H9 (cell line): ENCODE data around the gene RAB31. TPM values are rescaled to one million over a fixed set of nuclear protein-coding genes. Genes with fewer than 3 reads are reported as not detected.

ENCODE experiments used
- DNase-seq: peaks from one replicate; pipeline ENCODE4 v3.0.0-alpha.2; 2017
- H2AFZ ChIP-seq: one replicate; pipeline ENCODE4 v1.6.1; 2013; ENCODE audit warnings: mild to moderate bottlenecking, low read length, control low read depth, moderate library complexity
- H2AK5ac ChIP-seq: 2 replicates; pipeline ENCODE4 v1.6.1; 2013; ENCODE audit warnings: low read length, control low read depth, mixed read lengths; ENCODE audit not compliant: insufficient read length
- H2BK120ac ChIP-seq: one replicate; pipeline ENCODE4 v1.6.1; 2013; ENCODE audit warnings: low read depth, mild to moderate bottlenecking, low read length, control low read depth, inconsistent platforms; ENCODE audit not compliant: poor library complexity, severe bottlenecking
- H2BK12ac ChIP-seq: 2 replicates; pipeline ENCODE4 v1.6.1; 2013; ENCODE audit warnings: low read length, control low read depth, mixed read lengths, low read depth; ENCODE audit not compliant: insufficient read length
- H2BK15ac ChIP-seq: 2 replicates; pipeline ENCODE4 v1.6.1; 2013; ENCODE audit warnings: low read depth, low read length, control low read depth
- H2BK20ac ChIP-seq: one replicate; pipeline ENCODE4 v1.6.1; 2013; ENCODE audit warnings: low read depth, mild to moderate bottlenecking, low read length, control low read depth, inconsistent platforms; ENCODE audit not compliant: poor library complexity, severe bottlenecking
- H2BK5ac ChIP-seq: 2 replicates; pipeline ENCODE4 v1.6.1; 2013; ENCODE audit warnings: low read length, control low read depth, mixed read lengths; ENCODE audit not compliant: insufficient read length
- H3K14ac ChIP-seq: 2 replicates; pipeline ENCODE4 v1.6.1; 2013; ENCODE audit warnings: low read length, control low read depth; ENCODE audit not compliant: insufficient read depth
- H3K18ac ChIP-seq: 2 replicates; pipeline ENCODE4 v1.6.1; 2013; ENCODE audit warnings: low read depth, mild to moderate bottlenecking, mixed read lengths, low read length, control low read depth; ENCODE audit not compliant: insufficient read length
- H3K23ac ChIP-seq: 2 replicates; pipeline ENCODE4 v1.6.1; 2013; ENCODE audit warnings: low read length, control low read depth, mixed read lengths, low read depth; ENCODE audit not compliant: insufficient read length
- H3K23me2 ChIP-seq: 2 replicates; pipeline ENCODE4 v1.6.1; 2013; ENCODE audit warnings: low read depth, mild to moderate bottlenecking, mixed read lengths, low read length, control low read depth; ENCODE audit not compliant: insufficient read length, poor library complexity, severe bottlenecking
- H3K27ac ChIP-seq: 2 replicates; pipeline ENCODE4 v1.5.1; 2013; ENCODE audit warnings: low read length, control low read depth, mixed read lengths, low read depth; ENCODE audit not compliant: insufficient read length
- H3K27me3 ChIP-seq: 2 replicates; pipeline ENCODE4 v1.6.1; 2013; ENCODE audit warnings: low read length, control low read depth, inconsistent platforms; ENCODE audit not compliant: insufficient read depth
- H3K4ac ChIP-seq: 2 replicates; pipeline ENCODE4 v1.6.1; 2013; ENCODE audit warnings: low read depth, mild to moderate bottlenecking, control low read depth, inconsistent platforms, low read length, moderate library complexity
- H3K4me1 ChIP-seq: 2 replicates; pipeline ENCODE4 v1.6.1; 2013; ENCODE audit warnings: low read length, control low read depth, inconsistent platforms; ENCODE audit not compliant: insufficient read depth
- H3K4me2 ChIP-seq: 2 replicates; pipeline ENCODE4 v1.6.1; 2013; ENCODE audit warnings: low read length, control low read depth, mixed read lengths; ENCODE audit not compliant: insufficient read length, insufficient read depth
- H3K56ac ChIP-seq: 2 replicates; pipeline ENCODE4 v1.6.1; 2013; ENCODE audit warnings: low read depth, mild to moderate bottlenecking, mixed read lengths, low read length, control low read depth; ENCODE audit not compliant: insufficient read length
- H3K79me1 ChIP-seq: 2 replicates; pipeline ENCODE4 v1.6.1; 2013; ENCODE audit warnings: low read depth, mild to moderate bottlenecking, moderate library complexity, low read length, control low read depth, inconsistent platforms; ENCODE audit not compliant: insufficient read depth, poor library complexity, severe bottlenecking
- H3K79me2 ChIP-seq: 2 replicates; pipeline ENCODE4 v1.6.1; 2013; ENCODE audit warnings: low read length, control low read depth, inconsistent platforms; ENCODE audit not compliant: insufficient read depth
- H3K9ac ChIP-seq: 2 replicates; pipeline ENCODE4 v1.6.1; 2013; ENCODE audit warnings: low read length, control low read depth, mixed read lengths; ENCODE audit not compliant: insufficient read length; ENCODE audit errors: extremely low read depth
- H3K9me3 ChIP-seq: one replicate; pipeline ENCODE4 v1.6.1; 2013; ENCODE audit warnings: low read depth, low read length, inconsistent platforms; ENCODE audit not compliant: control insufficient read depth
- H3T11ph ChIP-seq: one replicate; pipeline ENCODE4 v1.6.1; 2013; ENCODE audit warnings: mild to moderate bottlenecking, low read length, control low read depth, inconsistent platforms
- H4K20me1 ChIP-seq: one replicate; pipeline ENCODE4 v1.6.1; 2013; ENCODE audit not compliant: control insufficient read depth, insufficient read length, insufficient read depth
- H4K5ac ChIP-seq: 2 replicates; pipeline ENCODE4 v1.6.1; 2013; ENCODE audit warnings: low read depth, mild to moderate bottlenecking, mixed read lengths, low read length, control low read depth; ENCODE audit not compliant: insufficient read length
- H4K8ac ChIP-seq: replicated peaks from 2 replicates; pipeline ENCODE4 v1.6.1; 2013; ENCODE audit warnings: low read length, control low read depth, mixed read lengths, low read depth; ENCODE audit not compliant: insufficient read length
- H4K91ac ChIP-seq: 2 replicates; pipeline ENCODE4 v1.6.1; 2013; ENCODE audit warnings: low read depth, mild to moderate bottlenecking, moderate library complexity, mixed read lengths, low read length, control low read depth; ENCODE audit not compliant: insufficient read length
- H3K27ac Mint-ChIP-seq, 3 experiments: 2 replicates in 2 of 3; 3 replicates in 1 of 3; pipeline ENCODE4 v1.8.0; 2020 to 2021; ENCODE audit warnings: mixed read lengths in 3 of 3, mild to moderate bottlenecking in 1 of 3, moderate library complexity in 1 of 3
- H3K27me3 Mint-ChIP-seq: 2 replicates; pipeline ENCODE4 v1.8.0; 2021; ENCODE audit warnings: low read depth, mild to moderate bottlenecking, moderate library complexity, mixed read lengths
- H3K36me3 Mint-ChIP-seq, 3 experiments: 2 replicates in 2 of 3; 3 replicates in 1 of 3; pipeline ENCODE4 v1.8.0; 2020 to 2021; ENCODE audit warnings: low read depth in 3 of 3, mixed read lengths in 3 of 3; ENCODE audit not compliant: insufficient read depth in 1 of 3
- H3K4me1 Mint-ChIP-seq, 2 experiments: 2 replicates each; pipeline ENCODE4 v1.8.0; 2020; ENCODE audit warnings: mixed read lengths in 2 of 2
- H3K4me3 Mint-ChIP-seq, 2 experiments: 2 replicates in 1 of 2; 3 replicates in 1 of 2; pipeline ENCODE4 v1.8.0; 2020 to 2021; ENCODE audit warnings: mild to moderate bottlenecking in 2 of 2, mixed read lengths in 2 of 2, moderate library complexity in 1 of 2
- H3K9me3 Mint-ChIP-seq, 2 experiments: 2 replicates in 1 of 2; 3 replicates in 1 of 2; pipeline ENCODE4 v1.8.0; 2020; ENCODE audit warnings: mild to moderate bottlenecking in 2 of 2, mixed read lengths in 2 of 2, moderate library complexity in 1 of 2
- CTCF ChIP-seq: fragments of 200-600 bp; sonication (generic); conservative IDR thresholded peaks from 3 replicates; pipeline ENCODE4 v1.8.0; 2021; ENCODE audit warnings: antibody characterized with exemption, mild to moderate bottlenecking
- WGBS: extraction: QIAGEN DNeasy Blood & Tissue Kit; methylation state at CpG from one replicate; pipeline ENCODE4 v1.1.7; 2013; ENCODE audit warnings: missing lambda C conversion rate, low lambda C conversion rate, mixed read lengths; ENCODE audit not compliant: insufficient read length; ENCODE audit errors: extremely low coverage; 5-methylcytosine and 5-hydroxymethylcytosine counted together
- total RNA-seq: library from RNA; stranded (reverse); gene quantifications from 2 replicates; pipeline ENCODE4 v1.2.1, GENCODE V29; 2021

RAB31 gene
- total RNA-seq, 1 experiment from 2014 or later, result 22.4 TPM

- Histone ChIP-seq H3K56ac (no peak overlapping the region), H3K79me2 (no peaks in the 10 kb centered on the region)
- WGBS, result no CpG with 5 or more reads among the region's 12 CpGs
Observed at GRCh38 chr18:9831723-9832199, 123.7 kb downstream of the RAB31 start.

More at GRCh38 chr18:9831723-9832199, 123.7 kb downstream of the RAB31 start:
- Histone ChIP-seq H3T11ph (no peak overlapping the region), H3K9me3 (no peaks in the 10 kb centered on the region), H2AK5ac (no peak overlapping the region), H3K4ac (no peak overlapping the region), H4K5ac (no peak overlapping the region), H3K9ac (no peak overlapping the region), H3K14ac (no peak overlapping the region), H3K18ac (no peak overlapping the region), H4K20me1 (no peaks in the 10 kb centered on the region), H3K27me3 (no peaks in the 10 kb centered on the region), H2BK20ac (no peak overlapping the region), H2BK15ac (no peak overlapping the region), H3K4me1 (peaks cover 6% of the 10 kb centered on the region; the same call in 1 of the 2 replicates), H2AFZ (no peak overlapping the region), H4K91ac (no peak overlapping the region), H3K4me2 (no peak overlapping the region), H3K79me1 (no peaks in the 10 kb centered on the region), H4K8ac (no peak overlapping the region), H3K23ac (no peak overlapping the region), H2BK5ac (no peak overlapping the region), H2BK120ac (no peak overlapping the region), H3K27ac (no peak overlapping the region), H3K23me2 (no peaks in the 10 kb centered on the region), H2BK12ac (no peak overlapping the region)
- peaks cover 0 to 2% (median under 1%) of the 10 kb centered on the region in 3 experiments; a peak in 4 of 7 replicates for H3K36me3 Mint-ChIP-seq
- no peak overlapping the region for H3K27ac Mint-ChIP-seq
- H3K9me3 Mint-ChIP-seq, result no peaks in the 10 kb centered on the region
- H3K4me1 Mint-ChIP-seq, result peaks cover 24% of the 10 kb centered on the region in 2 experiments
- no peak for DNase-seq
- H3K4me3 Mint-ChIP-seq, result no peak overlapping the region
- TF ChIP-seq CTCF, result no peak
- H3K27me3 Mint-ChIP-seq, result no peaks in the 10 kb centered on the region
